Ovary (tissue), 9 donors: ENCODE measurements around the gene TREML1. TPM values are rescaled to one million over a fixed set of nuclear protein-coding genes. Genes with fewer than 3 reads are reported as not detected.

Experiments used
- DNase-seq, 5 donors: peaks; one replicate each; pipeline ENCODE4 v3.0.0-alpha.2; 2019 to 2020
- H3K27ac ChIP-seq, 2 donors: fragments of 200-600 bp; one replicate each; pipeline versions ENCODE4 v1.5.1 to v1.8.0; 2019 to 2022
- H3K27me3 ChIP-seq: fragments of 200-600 bp; one replicate; pipeline ENCODE4 v1.8.0; 2022
- H3K36me3 ChIP-seq: fragments of 200-600 bp; sonication (generic); one replicate; pipeline ENCODE4 v1.5.1; 2019
- H3K4me1 ChIP-seq: one replicate; pipeline ENCODE4 v1.8.1; 2013; ENCODE audit warnings: mild to moderate bottlenecking, moderate library complexity; ENCODE audit not compliant: insufficient read depth
- H3K4me3 ChIP-seq: fragments of 200-600 bp; sonication (generic); one replicate; pipeline ENCODE4 v1.5.1; 2017
- H3K9me3 ChIP-seq, 2 donors: fragments of 200-600 bp in 1 of 2; sonication (generic) in 1 of 2; one replicate each; pipeline versions ENCODE4 v1.5.1 to v1.8.1; 2013 to 2019; ENCODE audit warnings: mild to moderate bottlenecking in 1 of 2, moderate library complexity in 1 of 2
- EP300 ChIP-seq: sonication (generic); formaldehyde crosslinking; IDR thresholded peaks from one replicate; pipeline ENCODE4 v1.6.1; 2017; ENCODE audit warnings: antibody characterized with exemption
- POLR2A ChIP-seq: fragments of 450-650 bp; IDR thresholded peaks from one replicate; pipeline ENCODE4 v1.6.1; 2017; ENCODE audit warnings: antibody characterized with exemption, mild to moderate bottlenecking, moderate library complexity
- WGBS, 3 donors: extraction: QIAGEN DNeasy Blood & Tissue Kit in 1 of 3; methylation state at CpG; one replicate each; pipeline versions ENCODE4 v1.1.5 to v1.1.7; 2013 to 2017; 5-methylcytosine and 5-hydroxymethylcytosine counted together
- intact Hi-C, 4 donors: fragments of 100-400 bp; cut with DNase I; formaldehyde crosslinking; loops; one replicate each; pipeline versions ENCODE4 v1.11.0 to v1.15.1; 2022 to 2023
- polyA plus RNA-seq, 2 donors: library from polyadenylated mRNA; stranded (reverse); fragments of 200-250 nt in 1 of 2; fragments of 350-450 nt in 1 of 2; fragmentation: Illumina TruSeq in 1 of 2; extraction: RNeasy Lipid Tissue Mini Kit (QIAGEN cat#74804) in 1 of 2; gene quantifications; one replicate each; pipeline ENCODE4 v1.2.3, GENCODE V29; 2013 to 2014
- total RNA-seq, 7 donors: library from RNA; depleted of rRNA in 2 of 7; stranded (reverse); fragments of >200 nt in 2 of 7; fragmentation: NEBNext Ultra II Directional in 3 of 7; extraction: Animal tissue kit (Norgen Biotek cat#: 25700) in 3 of 7; gene quantifications; one replicate each; pipeline versions ENCODE4 v1.1.0 to v1.2.4, GENCODE V29; 2016 to 2023
- TF ChIP-seq, protein P1 (sequence below), 3 donors: fragments of 450-650 bp in 2 of 3; fragments of 200-600 bp in 1 of 3; IDR thresholded peaks; one replicate each; pipeline versions ENCODE4 v1.5.1 to v1.8.0; 2016 to 2022; ENCODE audit warnings: antibody characterized with exemption in 3 of 3, mild to moderate bottlenecking in 1 of 3
- donor health status: DM: no; HTN: no; CAD: no; lungs with moderate emphysema.
- donor health status: DM: no; HTN: no; CAD: no.
- donor health status: Bipolar disorder and iron deficiency.
- donor health status: DM: yes; HTN: yes; CAD: no.
- donor health status: DM: no; HTN: no; CAD: no.
- donor health status: DM: yes; HTN: yes; CAD: no.

The TREML1 gene
- total and polyA plus RNA-seq, 9 donors: 0.16 to 3.8 (median 0.38) TPM; not detected in 5

DNA sequence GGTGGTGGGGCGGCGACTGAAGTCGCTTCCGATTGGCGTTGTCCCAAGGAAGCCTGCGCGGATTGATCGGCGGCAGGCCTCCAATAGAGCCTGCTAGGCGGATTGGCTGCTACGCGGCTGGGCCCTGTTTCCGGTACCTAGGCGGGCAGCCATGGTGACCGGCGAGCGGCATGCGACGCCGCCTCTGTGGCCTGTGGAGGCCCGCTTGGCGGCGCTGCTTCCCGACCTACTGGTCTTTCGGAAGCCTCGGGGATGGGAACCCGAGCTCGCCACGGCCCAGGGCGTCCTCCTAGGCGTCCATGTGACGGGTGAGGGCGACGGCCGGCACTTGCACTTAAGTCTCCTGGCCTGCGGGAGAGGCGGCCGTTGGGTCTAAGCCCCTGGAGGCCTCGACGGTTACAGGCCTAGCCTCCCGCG is 53.3 kb downstream of the TREML1 start:
- Histone ChIP-seq H3K36me3 (no peaks in the 10 kb centered on the region), H3K27ac (no peak overlapping the region), H3K27me3 (no peaks in the 10 kb centered on the region), H3K4me3 (no peak overlapping the region), H3K9me3 (no peaks in the 10 kb centered on the region), H3K4me1 (peaks cover 1% of the 10 kb centered on the region)
- intact Hi-C loops: no loop called here
- 65 to 78% (median 75%) methylated on average over 42 of the region's 42 CpGs for WGBS, 3 donors
- peak in 4 of 5 donors; percentile 15 to 26 (median 19) for DNase-seq
- TF ChIP-seq POLR2A (no peak), EP300 (no peak)
- TF ChIP-seq, protein P1, sequence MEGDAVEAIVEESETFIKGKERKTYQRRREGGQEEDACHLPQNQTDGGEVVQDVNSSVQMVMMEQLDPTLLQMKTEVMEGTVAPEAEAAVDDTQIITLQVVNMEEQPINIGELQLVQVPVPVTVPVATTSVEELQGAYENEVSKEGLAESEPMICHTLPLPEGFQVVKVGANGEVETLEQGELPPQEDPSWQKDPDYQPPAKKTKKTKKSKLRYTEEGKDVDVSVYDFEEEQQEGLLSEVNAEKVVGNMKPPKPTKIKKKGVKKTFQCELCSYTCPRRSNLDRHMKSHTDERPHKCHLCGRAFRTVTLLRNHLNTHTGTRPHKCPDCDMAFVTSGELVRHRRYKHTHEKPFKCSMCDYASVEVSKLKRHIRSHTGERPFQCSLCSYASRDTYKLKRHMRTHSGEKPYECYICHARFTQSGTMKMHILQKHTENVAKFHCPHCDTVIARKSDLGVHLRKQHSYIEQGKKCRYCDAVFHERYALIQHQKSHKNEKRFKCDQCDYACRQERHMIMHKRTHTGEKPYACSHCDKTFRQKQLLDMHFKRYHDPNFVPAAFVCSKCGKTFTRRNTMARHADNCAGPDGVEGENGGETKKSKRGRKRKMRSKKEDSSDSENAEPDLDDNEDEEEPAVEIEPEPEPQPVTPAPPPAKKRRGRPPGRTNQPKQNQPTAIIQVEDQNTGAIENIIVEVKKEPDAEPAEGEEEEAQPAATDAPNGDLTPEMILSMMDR (IDR thresholded peaks at IDR 0.05): no peak

Other genes starting within 250 kb of the TREML1 start
- 1 to 10 TPM in 2 of 7 donors, under 1 TPM in 5; 0.69 to 2.1 (median 0.86) TPM for gene UNC5CL, start 115.1 kb downstream of the TREML1 start, total RNA-seq
- under 1 TPM; 0.60 to 0.91 TPM for gene UNC5CL, start 115.1 kb downstream of the TREML1 start, polyA plus RNA-seq
- gene TSPO2, start 111.9 kb downstream of the TREML1 start, total RNA-seq: not detected
- not detected for gene TSPO2, start 111.9 kb downstream of the TREML1 start, polyA plus RNA-seq
- not detected for gene APOBEC2, start 101.1 kb downstream of the TREML1 start, total RNA-seq
- under 1 TPM in 1 of 2 donors, not detected in 1; 0.06 TPM for gene APOBEC2, start 101.1 kb downstream of the TREML1 start, polyA plus RNA-seq
- gene OARD1, start 82.0 kb downstream of the TREML1 start, total RNA-seq: 10 to 100 TPM; 10.6 to 26.9 (median 19.7) TPM
- 10 to 100 TPM; 33.4 to 34.5 TPM for gene OARD1, start 82.0 kb downstream of the TREML1 start, polyA plus RNA-seq
- gene NFYA, start 81.4 kb downstream of the TREML1 start, total RNA-seq: 10 to 100 TPM in 6 of 7 donors, 1 to 10 TPM in 1; 7.6 to 33.3 (median 20.9) TPM
- 10 to 100 TPM; 14.2 to 20.7 TPM for gene NFYA, start 81.4 kb downstream of the TREML1 start, polyA plus RNA-seq
- gene TREM2, start 8.8 kb upstream of the TREML1 start, total RNA-seq: 10 to 100 TPM in 1 of 7 donors, 1 to 10 TPM in 6; 2.6 to 12.4 (median 4.4) TPM
- 1 to 10 TPM; 3.9 to 4.1 TPM for gene TREM2, start 8.8 kb upstream of the TREML1 start, polyA plus RNA-seq
- gene TREML2, start 46.8 kb upstream of the TREML1 start, total RNA-seq: under 1 TPM in 1 of 7 donors, not detected in 6; 0.10 TPM
- gene TREML2, start 46.8 kb upstream of the TREML1 start, polyA plus RNA-seq: under 1 TPM in 1 of 2 donors, not detected in 1; 0.08 TPM
- gene TREML4, start 74.0 kb upstream of the TREML1 start, total RNA-seq: not detected
- gene TREML4, start 74.0 kb upstream of the TREML1 start, polyA plus RNA-seq: not detected
- 1 to 10 TPM in 3 of 7 donors, under 1 TPM in 4; 0.34 to 2.9 (median 0.87) TPM for gene TREM1, start 132.3 kb upstream of the TREML1 start, total RNA-seq
- 1 to 10 TPM in 1 of 2 donors, under 1 TPM in 1; 0.36 to 2.4 TPM for gene TREM1, start 132.3 kb upstream of the TREML1 start, polyA plus RNA-seq
- gene NCR2, start 181.3 kb upstream of the TREML1 start, total RNA-seq: not detected
- not detected for gene NCR2, start 181.3 kb upstream of the TREML1 start, polyA plus RNA-seq